Neuron (in vitro differentiated cells): ENCODE results near the gene TMEM72.

Source experiments
- H2AFZ ChIP-seq: one replicate; pipeline ENCODE4 v1.6.1; 2013; ENCODE audit warnings: low read depth, mild to moderate bottlenecking, inconsistent platforms, low read length, moderate library complexity
- H3K27me3 ChIP-seq: one replicate; pipeline ENCODE4 v1.6.1; 2013; ENCODE audit warnings: low read length; ENCODE audit not compliant: insufficient read depth
- H3K36me3 ChIP-seq: one replicate; pipeline ENCODE4 v1.6.1; 2013; ENCODE audit warnings: low read length; ENCODE audit not compliant: insufficient read depth
- H3K4me1 ChIP-seq: one replicate; pipeline ENCODE4 v1.6.1; 2013; ENCODE audit warnings: low read length; ENCODE audit not compliant: insufficient read depth
- H3K4me3 ChIP-seq: 2 replicates; pipeline ENCODE4 v1.5.1; 2013; ENCODE audit warnings: mild to moderate bottlenecking, low read length, moderate library complexity
- H3K9me3 ChIP-seq: one replicate; pipeline ENCODE4 v1.6.1; 2013; ENCODE audit warnings: low read length

The TMEM72 gene

GRCh38 chr10:44976352-44977198 lies 65.4 kb downstream of the TMEM72 start:
- H3K4me3 ChIP-seq, result no peak overlapping the region
- H3K9me3 ChIP-seq, result no peaks in the 10 kb centered on the region
- H3K4me1 ChIP-seq, result peaks cover 39% of the 10 kb centered on the region
- peaks cover 6% of the 10 kb centered on the region for H3K36me3 ChIP-seq
- no peaks in the 10 kb centered on the region for H3K27me3 ChIP-seq
- no peak overlapping the region for H2AFZ ChIP-seq

GRCh38 chr10:44977287-44978212 lies 66.4 kb downstream of the TMEM72 start:
- no peaks in the 10 kb centered on the region for H3K9me3 ChIP-seq
- peaks cover 39% of the 10 kb centered on the region for H3K4me1 ChIP-seq
- no peaks in the 10 kb centered on the region for H3K36me3 ChIP-seq
- H3K27me3 ChIP-seq, result no peaks in the 10 kb centered on the region
- H2AFZ ChIP-seq, result no peak overlapping the region
- no peak overlapping the region for H3K4me3 ChIP-seq

- no peaks in the 10 kb centered on the region for H3K27me3 ChIP-seq
- peak overlapping the region; percentile 18 for H3K4me3 ChIP-seq
- H3K36me3 ChIP-seq, result no peaks in the 10 kb centered on the region
- no peak overlapping the region for H2AFZ ChIP-seq
- H3K9me3 ChIP-seq, result no peaks in the 10 kb centered on the region
- peaks cover 39% of the 10 kb centered on the region for H3K4me1 ChIP-seq
Measured at GRCh38 chr10:44978213-44978569, 67.1 kb downstream of the TMEM72 start.

- Histone ChIP-seq H3K4me1 (peaks cover 39% of the 10 kb centered on the region), H3K4me3 (peak within 1 kb of the TSS; percentile 18)
Measured at GRCh38 chr10:44978570-44979280, 67.6 kb downstream of the TMEM72 start, which contains the start of gene DEPP1. DEPP1 (minus strand) TSS chr10:44978809; CDS start chr10:44978030, 779 bp downstream.

GRCh38 chr10:44979281-44980191 lies 68.4 kb downstream of the TMEM72 start:
- Histone ChIP-seq H3K4me1 (peaks cover 37% of the 10 kb centered on the region), H2AFZ (no peak overlapping the region), H3K27me3 (no peaks in the 10 kb centered on the region), H3K36me3 (no peaks in the 10 kb centered on the region), H3K4me3 (no peak overlapping the region), H3K9me3 (no peaks in the 10 kb centered on the region)

More at GRCh38 chr10:44978570-44979280, 67.6 kb downstream of the TMEM72 start, which contains the start of gene DEPP1:
- Histone ChIP-seq H2AFZ (peak within 1 kb of the TSS; percentile 44), H3K27me3 (no peaks in the 10 kb centered on the region), H3K9me3 (no peaks in the 10 kb centered on the region), H3K36me3 (no peaks in the 10 kb centered on the region)

GRCh38 chr10:44980309-44981171 lies 69.4 kb downstream of the TMEM72 start:
- H3K36me3 ChIP-seq, result no peaks in the 10 kb centered on the region
- H3K27me3 ChIP-seq, result no peaks in the 10 kb centered on the region
- no peak overlapping the region for H2AFZ ChIP-seq
- peaks cover 33% of the 10 kb centered on the region for H3K4me1 ChIP-seq
- H3K9me3 ChIP-seq, result no peaks in the 10 kb centered on the region
- no peak overlapping the region for H3K4me3 ChIP-seq

GRCh38 chr10:44981172-44982113 lies 70.3 kb downstream of the TMEM72 start:
- Histone ChIP-seq H3K27me3 (no peaks in the 10 kb centered on the region), H3K4me3 (no peak overlapping the region), H3K36me3 (peaks cover 3% of the 10 kb centered on the region), H3K9me3 (no peaks in the 10 kb centered on the region), H3K4me1 (peaks cover 29% of the 10 kb centered on the region), H2AFZ (no peak overlapping the region)

GRCh38 chr10:44982114-44982460 lies 71.0 kb downstream of the TMEM72 start:
- Histone ChIP-seq H3K36me3 (peaks cover 3% of the 10 kb centered on the region), H3K27me3 (no peaks in the 10 kb centered on the region), H3K4me1 (peaks cover 29% of the 10 kb centered on the region), H2AFZ (no peak overlapping the region), H3K9me3 (no peaks in the 10 kb centered on the region), H3K4me3 (no peak overlapping the region)

GRCh38 chr10:44982496-44982895 lies 71.4 kb downstream of the TMEM72 start:
- peaks cover 3% of the 10 kb centered on the region for H3K36me3 ChIP-seq
- H2AFZ ChIP-seq, result no peak overlapping the region
- no peak overlapping the region for H3K4me3 ChIP-seq
- H3K27me3 ChIP-seq, result no peaks in the 10 kb centered on the region
- peaks cover 29% of the 10 kb centered on the region for H3K4me1 ChIP-seq
- no peaks in the 10 kb centered on the region for H3K9me3 ChIP-seq

GRCh38 chr10:44983066-44983894 lies 72.1 kb downstream of the TMEM72 start:
- H3K4me1 ChIP-seq, result peaks cover 24% of the 10 kb centered on the region
- H3K4me3 ChIP-seq, result no peak overlapping the region

More at GRCh38 chr10:44983066-44983894, 72.1 kb downstream of the TMEM72 start:
- Histone ChIP-seq H3K36me3 (peaks cover 3% of the 10 kb centered on the region), H2AFZ (no peak overlapping the region), H3K27me3 (no peaks in the 10 kb centered on the region), H3K9me3 (no peaks in the 10 kb centered on the region)
